Lower leg skin (tissue), 4 donors: ENCODE data around the gene FRMD7. TPM values are rescaled to one million over a fixed set of nuclear protein-coding genes. Genes with fewer than 3 reads are reported as not detected.

Experiments
- DNase-seq, 2 donors: peaks; one replicate each; pipeline ENCODE4 v3.0.0-alpha.2; 2019; ENCODE audit warnings: low spot score in 2 of 2
- H3K4me3 ChIP-seq: fragments of 200-600 bp; sonication (generic); 2 replicates; pipeline ENCODE4 v1.5.1; 2017; ENCODE audit warnings: mild to moderate bottlenecking, low read depth; ENCODE audit not compliant: poor library complexity, severe bottlenecking
- POLR2A ChIP-seq, 2 donors: fragments of 450-650 bp; IDR thresholded peaks; one replicate each; pipeline ENCODE4 v1.6.1; 2016 to 2017; ENCODE audit warnings: antibody characterized with exemption in 2 of 2, mild to moderate bottlenecking in 1 of 2, moderate library complexity in 1 of 2
- WGBS, 2 donors: methylation state at CpG; one replicate each; pipeline ENCODE4 v1.1.5; 2018; 5-methylcytosine and 5-hydroxymethylcytosine counted together
- intact Hi-C: fragments of 100-400 bp; cut with DNase I; formaldehyde crosslinking; loops from one replicate; pipeline ENCODE4 v1.15.0; 2023; ENCODE audit warnings: low total_unique reads
- total RNA-seq, 4 donors: library from RNA; depleted of rRNA; stranded (reverse); fragments of >200 nt; gene quantifications; one replicate each; pipeline ENCODE4 v1.1.0, GENCODE V29; 2016
- TF ChIP-seq, protein P1 (sequence below), 3 donors: fragments of 450-650 bp; IDR thresholded peaks; one replicate each; pipeline ENCODE4 v1.5.1; 2016; ENCODE audit warnings: antibody characterized with exemption in 3 of 3, mild to moderate bottlenecking in 3 of 3, moderate library complexity in 2 of 3

The FRMD7 gene
- total RNA-seq, 4 donors from 2014 or later: 0.13 to 0.88 TPM; not detected in 2

DNA sequence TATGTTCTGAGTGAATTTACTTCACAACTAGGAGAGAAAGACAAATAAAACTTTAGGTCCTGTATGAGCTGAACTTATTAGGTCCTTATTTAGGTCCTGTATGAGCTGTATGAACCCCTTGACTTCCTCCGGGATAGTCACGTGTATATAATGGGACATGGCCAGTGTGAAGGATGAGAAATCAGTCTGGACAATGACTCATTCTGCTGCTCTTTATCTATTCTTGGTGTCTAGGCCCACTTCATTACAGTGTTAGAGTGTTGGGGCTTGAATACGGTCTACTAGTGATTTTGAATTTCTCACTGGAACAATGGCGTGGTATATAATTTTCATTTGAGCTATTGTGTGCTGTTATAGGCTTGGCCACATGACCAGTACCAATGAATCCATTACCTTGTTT lies 82.9 kb downstream of the FRMD7 start:
- no peak overlapping the region for H3K4me3 ChIP-seq
- WGBS, 2 donors: 71 to 92% methylated on average over 4 of the region's 4 CpGs
- intact Hi-C loops: no loop called here
- no peak for DNase-seq
- TF ChIP-seq POLR2A (IDR thresholded peaks at IDR 0.05): no peak
- TF ChIP-seq, protein P1, sequence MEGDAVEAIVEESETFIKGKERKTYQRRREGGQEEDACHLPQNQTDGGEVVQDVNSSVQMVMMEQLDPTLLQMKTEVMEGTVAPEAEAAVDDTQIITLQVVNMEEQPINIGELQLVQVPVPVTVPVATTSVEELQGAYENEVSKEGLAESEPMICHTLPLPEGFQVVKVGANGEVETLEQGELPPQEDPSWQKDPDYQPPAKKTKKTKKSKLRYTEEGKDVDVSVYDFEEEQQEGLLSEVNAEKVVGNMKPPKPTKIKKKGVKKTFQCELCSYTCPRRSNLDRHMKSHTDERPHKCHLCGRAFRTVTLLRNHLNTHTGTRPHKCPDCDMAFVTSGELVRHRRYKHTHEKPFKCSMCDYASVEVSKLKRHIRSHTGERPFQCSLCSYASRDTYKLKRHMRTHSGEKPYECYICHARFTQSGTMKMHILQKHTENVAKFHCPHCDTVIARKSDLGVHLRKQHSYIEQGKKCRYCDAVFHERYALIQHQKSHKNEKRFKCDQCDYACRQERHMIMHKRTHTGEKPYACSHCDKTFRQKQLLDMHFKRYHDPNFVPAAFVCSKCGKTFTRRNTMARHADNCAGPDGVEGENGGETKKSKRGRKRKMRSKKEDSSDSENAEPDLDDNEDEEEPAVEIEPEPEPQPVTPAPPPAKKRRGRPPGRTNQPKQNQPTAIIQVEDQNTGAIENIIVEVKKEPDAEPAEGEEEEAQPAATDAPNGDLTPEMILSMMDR (IDR thresholded peaks at IDR 0.05): no peak

DNA sequence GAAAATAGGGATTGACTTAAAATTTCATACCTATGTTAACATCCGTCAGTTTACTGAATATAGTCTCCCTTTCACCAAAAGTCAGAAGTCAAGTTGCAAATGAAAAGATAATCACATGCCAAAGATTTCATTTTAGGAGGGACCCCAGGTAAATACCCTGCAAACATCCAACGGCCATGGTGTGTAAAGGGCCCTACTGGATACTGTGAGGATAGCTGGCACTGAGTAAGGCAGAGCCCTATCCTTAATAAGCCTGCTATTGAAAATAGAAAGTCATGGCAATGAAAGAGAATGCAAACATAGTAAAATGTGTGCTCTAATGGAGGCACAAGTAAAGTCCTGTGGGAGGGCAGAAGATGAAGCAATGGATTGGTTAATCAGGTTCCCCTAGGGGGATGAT lies 83.8 kb downstream of the FRMD7 start:
- 70 to 91% methylated on average over 2 of the region's 2 CpGs for WGBS, 2 donors

GRCh38 chrX:132041015-132041414 lies 86.8 kb downstream of the FRMD7 start:
- no peak overlapping the region for H3K4me3 ChIP-seq
- 68 to 88% methylated on average over 4 of the region's 4 CpGs for WGBS, 2 donors
- DNase-seq: no peak
- TF ChIP-seq, protein P1 (IDR thresholded peaks at IDR 0.05): no peak
- no peak for TF ChIP-seq POLR2A (IDR thresholded peaks at IDR 0.05)
- intact Hi-C loops: no loop called here

More for the DNA sequence above, 83.8 kb downstream of the FRMD7 start:
- TF ChIP-seq, protein P1 (IDR thresholded peaks at IDR 0.05): no peak
- no peak for TF ChIP-seq POLR2A (IDR thresholded peaks at IDR 0.05)
- intact Hi-C loops: no loop called here
- no peak overlapping the region for H3K4me3 ChIP-seq
- no peak for DNase-seq

DNA sequence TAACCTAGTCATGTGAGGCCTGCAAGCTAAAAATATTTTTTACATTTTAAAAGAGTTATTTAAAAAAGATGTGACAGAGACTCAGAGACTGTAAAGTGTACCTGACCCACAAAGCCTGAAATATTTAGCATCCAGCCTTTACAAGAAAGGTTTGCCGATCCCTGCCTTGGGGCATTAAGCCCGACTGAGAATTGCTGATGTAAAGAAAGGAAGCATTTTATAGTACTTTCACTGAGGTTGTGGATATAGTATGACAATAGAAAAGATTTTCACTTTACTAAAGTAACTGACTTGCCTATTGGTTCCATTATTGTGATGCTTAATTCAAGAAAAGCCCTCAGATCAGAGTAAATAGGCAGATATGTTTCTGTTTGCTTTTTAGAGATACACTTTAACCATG lies 87.8 kb downstream of the FRMD7 start:
- intact Hi-C loops: no loop called here
- DNase-seq: no peak
- WGBS, 2 donors: 42 to 67% methylated on average over 2 of the region's 2 CpGs
- no peak for TF ChIP-seq POLR2A (IDR thresholded peaks at IDR 0.05)
- TF ChIP-seq, protein P1 (IDR thresholded peaks at IDR 0.05): no peak
- no peak overlapping the region for H3K4me3 ChIP-seq

GRCh38 chrX:132037479-132037993 lies 90.3 kb downstream of the FRMD7 start:
- intact Hi-C loops: no loop called here

More at GRCh38 chrX:132037479-132037993, 90.3 kb downstream of the FRMD7 start:
- TF ChIP-seq, protein P1 (IDR thresholded peaks at IDR 0.05): no peak
- TF ChIP-seq POLR2A (IDR thresholded peaks at IDR 0.05): no peak
- WGBS, 2 donors: 54 to 65% methylated on average over 5 of the region's 5 CpGs
- no peak for DNase-seq
- no peak overlapping the region for H3K4me3 ChIP-seq
